GM12878 (cell line): ENCODE data around the gene TOP2A. TPM values are rescaled to one million over a fixed set of nuclear protein-coding genes. Genes with fewer than 3 reads are reported as not detected.

Experiments
- ATAC-seq: fragments of 200-7000 bp; cut with Tn5 transposase; 3 replicates; pipeline ENCODE4 v1.9.1; 2020; ENCODE audit warnings: mild to moderate bottlenecking, moderate library complexity
- BruUV-seq: library from RNA; stranded (reverse); fragments of 400-500 nt; replicated peaks from 2 replicates; lab custom pipeline; 2021; lab: Mats Ljungman, UMichigan
- CTCF ChIA-PET: fragments of 300-600 bp; sonication (Branson Sonifier 250); formaldehyde crosslinking; extraction: SDS; loops from one replicate; lab custom pipeline; 2021; ENCODE audit warnings: inconsistent platforms; lab: Yijun Ruan, JAX
- POLR2A ChIA-PET: fragments of 350-600 bp; formaldehyde crosslinking; extraction: SDS; loops from one replicate; lab custom pipeline; 2021; ENCODE audit warnings: inconsistent platforms; lab: Charles Lee
- RAD21 ChIA-PET: fragments of 300-600 bp; sonication (Branson Sonifier 250); formaldehyde crosslinking; loops from one replicate; lab custom pipeline; 2023; ENCODE audit warnings: antibody characterized with exemption; ENCODE audit not compliant: unreplicated experiment; lab: Charles Lee
- SMC1A ChIA-PET: fragments of 300-600 bp; sonication (Branson Sonifier 250); formaldehyde crosslinking; loops from one replicate; lab custom pipeline; 2023; ENCODE audit not compliant: unreplicated experiment, uncharacterized antibody; lab: Charles Lee
- DNase-seq: peaks from one replicate; pipeline ENCODE4 v3.0.0-alpha.2; 2011; ENCODE audit warnings: low read depth, low spot score
- FAIRE-seq: peaks from 3 replicates; lab custom pipeline; 2011; peaks lifted over from hg19 to GRCh38; lab: Jason Lieb, UNC
- H2AFZ ChIP-seq: 2 replicates; pipeline ENCODE4 v1.6.0; 2011; ENCODE audit warnings: low read depth, low read length, control low read depth; ENCODE audit not compliant: control insufficient read depth
- H3K27ac ChIP-seq: 2 replicates; pipeline ENCODE4 v1.5.1; 2011; ENCODE audit warnings: control low read depth; ENCODE audit not compliant: control insufficient read depth, insufficient read depth
- H3K27me3 ChIP-seq, 2 experiments: replicated peaks in 1 of 2; 2 replicates each; pipeline versions ENCODE4 v1.6.0 to v1.6.1; 2011; ENCODE audit warnings: low read length in 1 of 2; ENCODE audit not compliant: control insufficient read depth in 2 of 2, insufficient read depth in 2 of 2
- H3K36me3 ChIP-seq, 2 experiments: 2 replicates each; pipeline ENCODE4 v1.5.1; 2011; ENCODE audit warnings: low read length in 1 of 2; ENCODE audit not compliant: control insufficient read depth in 2 of 2, insufficient read depth in 2 of 2
- H3K4me1 ChIP-seq: 2 replicates; pipeline ENCODE4 v1.6.1; 2011; ENCODE audit warnings: mild to moderate bottlenecking, low read length, moderate library complexity, mixed read lengths; ENCODE audit not compliant: control insufficient read depth, insufficient read depth
- H3K4me2 ChIP-seq: 2 replicates; pipeline ENCODE4 v1.6.0; 2011; ENCODE audit warnings: control low read depth; ENCODE audit not compliant: control insufficient read depth, insufficient read depth
- H3K4me3 ChIP-seq: fragments of 200-600 bp; sonication (generic); 2 replicates; pipeline ENCODE4 v1.5.1; 2016
- H3K79me2 ChIP-seq: 2 replicates; pipeline ENCODE4 v1.6.0; 2011; ENCODE audit warnings: low read length; ENCODE audit not compliant: control insufficient read depth, insufficient read depth
- H3K9ac ChIP-seq: 2 replicates; pipeline ENCODE4 v1.8.0; 2011; ENCODE audit warnings: low read length, control low read depth, mixed read lengths; ENCODE audit not compliant: control insufficient read depth, insufficient read depth
- H3K9me3 ChIP-seq: replicated peaks from 3 replicates; pipeline ENCODE4 v1.5.1; 2011; ENCODE audit warnings: mild to moderate bottlenecking, low read length; ENCODE audit not compliant: control insufficient read depth, insufficient read depth
- H4K20me1 ChIP-seq: 2 replicates; pipeline ENCODE4 v1.6.0; 2011; ENCODE audit not compliant: control insufficient read depth, insufficient read depth
- CHD4 ChIP-seq: fragments of 200-600 bp; sonication (generic); IDR thresholded peaks from 2 replicates; pipeline ENCODE4 v1.6.1; 2016; ENCODE audit warnings: mild to moderate bottlenecking
- ESRRA ChIP-seq: IDR thresholded peaks from 2 replicates; pipeline ENCODE4 v1.6.1; 2012; ENCODE audit warnings: mild to moderate bottlenecking, low read length, improper control_type of control experiment
- MEF2A ChIP-seq: IDR thresholded peaks from 2 replicates; pipeline ENCODE4 v1.6.1; 2011; ENCODE audit warnings: low read depth, mild to moderate bottlenecking, low read length, moderate library complexity; ENCODE audit not compliant: insufficient read depth
- MTA2 ChIP-seq: fragments of 450-650 bp; IDR thresholded peaks from 2 replicates; pipeline ENCODE4 v1.6.1; 2016; ENCODE audit warnings: low read depth, mild to moderate bottlenecking, moderate library complexity
- RAD51 ChIP-seq: fragments of 450-650 bp; IDR thresholded peaks from 2 replicates; pipeline ENCODE4 v1.6.1; 2016; ENCODE audit warnings: moderate library complexity, mild to moderate bottlenecking, inconsistent platforms
- SMAD5 ChIP-seq: IDR thresholded peaks from 2 replicates; pipeline ENCODE4 v1.6.1; 2016; ENCODE audit warnings: antibody characterized with exemption, low read depth
- STAT1 ChIP-seq: fragments of 450-650 bp; conservative IDR thresholded peaks from 2 replicates; pipeline ENCODE4 v1.6.1; 2014; ENCODE audit warnings: antibody characterized with exemption, mild to moderate bottlenecking
- WGBS: methylation state at CpG from one replicate; pipeline ENCODE4 v1.1.6; 2016; ENCODE audit warnings: low lambda C conversion rate; ENCODE audit not compliant: insufficient replicate concordance, insufficient coverage; ENCODE audit errors: missing lambda C conversion rate; 5-methylcytosine and 5-hydroxymethylcytosine counted together
- in situ Hi-C: fragments of 300-500 bp; cut with MboI; formaldehyde crosslinking; loops from 9 replicates; pipeline ENCODE4 v1.14.3; 2018; ENCODE audit warnings: mixed read lengths
- intact Hi-C: fragments of 100-400 bp; cut with micrococcal nuclease; formaldehyde crosslinking; loops from one replicate; pipeline ENCODE4 v1.14.2; 2022; ENCODE audit not compliant: unreplicated experiment
- polyA plus RNA-seq, 11 experiments: library from polyadenylated mRNA; depleted of rRNA in 4 of 11; unstranded in 6 of 11; stranded (reverse) in 5 of 11; fragments of >200 nt; fragmentation: Nextera tagmentation in 4 of 11; fragmentation: Illumina TruSeq in 1 of 11; extraction: Ambion mirVana in 4 of 11; extraction: Trizol in 1 of 11; gene quantifications; 1 replicate in 1 of 11; 2 replicates in 10 of 11; pipeline versions ENCODE4 v1.2.1 to v1.2.3, GENCODE V29; 2011 to 2016; ENCODE audit warnings: inconsistent platforms in 2 of 11, missing spikeins in 2 of 11, low read depth in 1 of 11
- total RNA-seq, 4 experiments: library from RNA; depleted of rRNA in 3 of 4; stranded (reverse); fragments of >200 nt in 3 of 4; fragmentation: Illumina TruSeq in 1 of 4; extraction: Trizol in 1 of 4; gene quantifications; 2 replicates each; pipeline versions ENCODE4 v1.2.1 to v1.2.3, GENCODE V29; 2013 to 2021
- TF ChIP-seq, protein P1 (sequence below): fragments of 450-650 bp; IDR thresholded peaks from 2 replicates; pipeline ENCODE4 v1.6.1; 2017; ENCODE audit warnings: mild to moderate bottlenecking
- TF ChIP-seq, protein P2 (sequence below): IDR thresholded peaks from 2 replicates; pipeline ENCODE4 v1.6.1; 2011; ENCODE audit warnings: borderline replicate concordance, low read depth, mild to moderate bottlenecking, moderate library complexity, mixed read lengths, low read length; ENCODE audit not compliant: insufficient read depth; ENCODE audit errors: extremely low read length
- TF ChIP-seq, protein P3 (sequence below): fragments of 450-650 bp; IDR thresholded peaks from 2 replicates; pipeline ENCODE4 v1.6.1; 2017; ENCODE audit warnings: borderline replicate concordance
- TF ChIP-seq, protein P4 (sequence below): fragments of 450-650 bp; IDR thresholded peaks from 2 replicates; pipeline ENCODE4 v1.6.1; 2017; ENCODE audit warnings: mild to moderate bottlenecking, moderate library complexity
- TF ChIP-seq, protein P5 (sequence below): fragments of 450-650 bp; IDR thresholded peaks from 2 replicates; pipeline ENCODE4 v1.6.1; 2016; ENCODE audit warnings: mild to moderate bottlenecking

TOP2A gene
- total and polyA plus RNA-seq, 10 of the 15 experiments (the other 5 are each of a cell fraction or from before 2014, with no cell fraction given), result 117 to 275 (median 232) TPM

DNA sequence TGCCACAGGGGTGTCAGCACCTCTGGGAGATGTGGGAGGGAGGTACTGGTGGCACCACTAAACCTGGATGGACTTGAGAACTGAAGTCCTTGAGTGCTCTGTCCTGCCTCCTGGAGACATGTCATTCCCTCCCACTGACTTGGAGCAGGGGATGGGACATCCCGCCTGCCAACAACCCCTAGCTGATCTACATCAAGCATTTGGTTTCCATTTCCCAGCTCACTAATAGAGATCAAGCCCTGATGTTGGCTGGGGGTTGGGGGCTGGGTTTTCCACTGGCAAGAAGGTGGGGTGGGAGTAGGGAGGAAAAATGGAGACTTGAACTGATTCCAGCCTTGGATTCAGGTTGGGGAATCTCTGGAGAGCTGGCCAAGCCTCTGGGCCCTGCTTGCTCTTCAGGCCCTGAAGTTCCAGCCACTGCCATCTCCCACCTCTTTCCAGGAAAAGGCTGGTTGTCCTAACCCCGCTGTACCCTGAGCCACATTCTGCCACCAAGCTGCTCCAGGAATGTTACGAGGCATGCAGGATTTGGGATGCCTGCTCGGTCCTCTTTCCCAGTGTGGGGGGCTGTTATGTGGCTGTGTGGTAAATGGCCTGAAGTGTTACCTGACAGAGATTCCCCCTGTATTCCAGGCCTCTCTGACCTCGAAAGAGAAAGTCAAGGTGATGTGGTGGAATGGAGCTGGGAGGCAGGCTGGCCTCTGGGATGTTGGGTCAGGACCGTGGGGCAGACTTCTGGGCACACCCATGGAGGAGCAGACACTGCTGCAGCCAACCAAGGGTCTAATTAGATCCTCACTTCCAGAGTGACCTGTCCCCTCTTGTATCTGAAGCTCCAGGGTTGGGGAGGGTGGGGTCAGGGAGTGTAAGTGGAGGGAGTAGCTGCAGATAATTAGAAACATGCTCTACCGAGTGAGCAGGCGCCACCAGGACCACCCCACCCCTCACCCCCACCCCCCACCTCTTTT, 42.2 kb upstream of the TOP2A start:
- Histone ChIP-seq H3K4me3 (no peak overlapping the region), H3K4me1 (no peaks in the 10 kb centered on the region), H3K4me2 (no peak overlapping the region), H3K9me3 (no peaks in the 10 kb centered on the region), H2AFZ (no peak overlapping the region), H3K9ac (no peak overlapping the region), H3K27ac (no peak overlapping the region), H3K36me3 (no peaks in the 10 kb centered on the region), H4K20me1 (no peaks in the 10 kb centered on the region), H3K27me3 (no peaks in the 10 kb centered on the region; a peak in 1 of 4 replicates), H3K79me2 (no peaks in the 10 kb centered on the region)
- FAIRE-seq (no peak), DNase-seq (no peak), ATAC-seq (no peak)
- SMC1A ChIA-PET, result interaction anchor here (1.1 kb wide), 1 partner anchor 73 kb away, joined by 3 read pairs; no protein-coding TSS in a partner anchor
- RAD21 ChIA-PET, result no interaction called here
- in situ Hi-C loops, result no loop called here
- 19% methylated on average over 7 of the region's 8 CpGs for WGBS
- POLR2A ChIA-PET, result interaction anchor here (0.6 to 1.1 kb wide), 3 partner anchors 68 to 74 kb away, joined by 3 to 4 read pairs (median 3); no protein-coding TSS in a partner anchor
- intact Hi-C loops, result no loop called here
- CTCF ChIA-PET, result interaction anchor here (0.8 kb wide), 1 partner anchor 45 kb away, joined by 3 read pairs; no protein-coding TSS in a partner anchor
- BruUV-seq, result no TSS peak
- TF ChIP-seq RAD51 (no peak), ESRRA (no peak), CHD4 (no peak), MTA2 (no peak), MEF2A (no peak), SMAD5 (no peak), STAT1 (no peak)
- TF ChIP-seq, protein P1, sequence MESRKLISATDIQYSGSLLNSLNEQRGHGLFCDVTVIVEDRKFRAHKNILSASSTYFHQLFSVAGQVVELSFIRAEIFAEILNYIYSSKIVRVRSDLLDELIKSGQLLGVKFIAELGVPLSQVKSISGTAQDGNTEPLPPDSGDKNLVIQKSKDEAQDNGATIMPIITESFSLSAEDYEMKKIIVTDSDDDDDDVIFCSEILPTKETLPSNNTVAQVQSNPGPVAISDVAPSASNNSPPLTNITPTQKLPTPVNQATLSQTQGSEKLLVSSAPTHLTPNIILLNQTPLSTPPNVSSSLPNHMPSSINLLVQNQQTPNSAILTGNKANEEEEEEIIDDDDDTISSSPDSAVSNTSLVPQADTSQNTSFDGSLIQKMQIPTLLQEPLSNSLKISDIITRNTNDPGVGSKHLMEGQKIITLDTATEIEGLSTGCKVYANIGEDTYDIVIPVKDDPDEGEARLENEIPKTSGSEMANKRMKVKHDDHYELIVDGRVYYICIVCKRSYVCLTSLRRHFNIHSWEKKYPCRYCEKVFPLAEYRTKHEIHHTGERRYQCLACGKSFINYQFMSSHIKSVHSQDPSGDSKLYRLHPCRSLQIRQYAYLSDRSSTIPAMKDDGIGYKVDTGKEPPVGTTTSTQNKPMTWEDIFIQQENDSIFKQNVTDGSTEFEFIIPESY, result no peak
- TF ChIP-seq, protein P2, sequence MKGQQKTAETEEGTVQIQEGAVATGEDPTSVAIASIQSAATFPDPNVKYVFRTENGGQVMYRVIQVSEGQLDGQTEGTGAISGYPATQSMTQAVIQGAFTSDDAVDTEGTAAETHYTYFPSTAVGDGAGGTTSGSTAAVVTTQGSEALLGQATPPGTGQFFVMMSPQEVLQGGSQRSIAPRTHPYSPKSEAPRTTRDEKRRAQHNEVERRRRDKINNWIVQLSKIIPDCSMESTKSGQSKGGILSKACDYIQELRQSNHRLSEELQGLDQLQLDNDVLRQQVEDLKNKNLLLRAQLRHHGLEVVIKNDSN, result no peak
- TF ChIP-seq, protein P3, sequence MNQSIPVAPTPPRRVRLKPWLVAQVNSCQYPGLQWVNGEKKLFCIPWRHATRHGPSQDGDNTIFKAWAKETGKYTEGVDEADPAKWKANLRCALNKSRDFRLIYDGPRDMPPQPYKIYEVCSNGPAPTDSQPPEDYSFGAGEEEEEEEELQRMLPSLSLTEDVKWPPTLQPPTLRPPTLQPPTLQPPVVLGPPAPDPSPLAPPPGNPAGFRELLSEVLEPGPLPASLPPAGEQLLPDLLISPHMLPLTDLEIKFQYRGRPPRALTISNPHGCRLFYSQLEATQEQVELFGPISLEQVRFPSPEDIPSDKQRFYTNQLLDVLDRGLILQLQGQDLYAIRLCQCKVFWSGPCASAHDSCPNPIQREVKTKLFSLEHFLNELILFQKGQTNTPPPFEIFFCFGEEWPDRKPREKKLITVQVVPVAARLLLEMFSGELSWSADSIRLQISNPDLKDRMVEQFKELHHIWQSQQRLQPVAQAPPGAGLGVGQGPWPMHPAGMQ, result no peak
- TF ChIP-seq, protein P4, sequence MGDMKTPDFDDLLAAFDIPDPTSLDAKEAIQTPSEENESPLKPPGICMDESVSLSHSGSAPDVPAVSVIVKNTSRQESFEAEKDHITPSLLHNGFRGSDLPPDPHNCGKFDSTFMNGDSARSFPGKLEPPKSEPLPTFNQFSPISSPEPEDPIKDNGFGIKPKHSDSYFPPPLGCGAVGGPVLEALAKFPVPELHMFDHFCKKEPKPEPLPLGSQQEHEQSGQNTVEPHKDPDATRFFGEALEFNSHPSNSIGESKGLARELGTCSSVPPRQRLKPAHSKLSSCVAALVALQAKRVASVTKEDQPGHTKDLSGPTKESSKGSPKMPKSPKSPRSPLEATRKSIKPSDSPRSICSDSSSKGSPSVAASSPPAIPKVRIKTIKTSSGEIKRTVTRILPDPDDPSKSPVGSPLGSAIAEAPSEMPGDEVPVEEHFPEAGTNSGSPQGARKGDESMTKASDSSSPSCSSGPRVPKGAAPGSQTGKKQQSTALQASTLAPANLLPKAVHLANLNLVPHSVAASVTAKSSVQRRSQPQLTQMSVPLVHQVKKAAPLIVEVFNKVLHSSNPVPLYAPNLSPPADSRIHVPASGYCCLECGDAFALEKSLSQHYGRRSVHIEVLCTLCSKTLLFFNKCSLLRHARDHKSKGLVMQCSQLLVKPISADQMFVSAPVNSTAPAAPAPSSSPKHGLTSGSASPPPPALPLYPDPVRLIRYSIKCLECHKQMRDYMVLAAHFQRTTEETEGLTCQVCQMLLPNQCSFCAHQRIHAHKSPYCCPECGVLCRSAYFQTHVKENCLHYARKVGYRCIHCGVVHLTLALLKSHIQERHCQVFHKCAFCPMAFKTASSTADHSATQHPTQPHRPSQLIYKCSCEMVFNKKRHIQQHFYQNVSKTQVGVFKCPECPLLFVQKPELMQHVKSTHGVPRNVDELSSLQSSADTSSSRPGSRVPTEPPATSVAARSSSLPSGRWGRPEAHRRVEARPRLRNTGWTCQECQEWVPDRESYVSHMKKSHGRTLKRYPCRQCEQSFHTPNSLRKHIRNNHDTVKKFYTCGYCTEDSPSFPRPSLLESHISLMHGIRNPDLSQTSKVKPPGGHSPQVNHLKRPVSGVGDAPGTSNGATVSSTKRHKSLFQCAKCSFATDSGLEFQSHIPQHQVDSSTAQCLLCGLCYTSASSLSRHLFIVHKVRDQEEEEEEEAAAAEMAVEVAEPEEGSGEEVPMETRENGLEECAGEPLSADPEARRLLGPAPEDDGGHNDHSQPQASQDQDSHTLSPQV, result no peak
- TF ChIP-seq, protein P5, sequence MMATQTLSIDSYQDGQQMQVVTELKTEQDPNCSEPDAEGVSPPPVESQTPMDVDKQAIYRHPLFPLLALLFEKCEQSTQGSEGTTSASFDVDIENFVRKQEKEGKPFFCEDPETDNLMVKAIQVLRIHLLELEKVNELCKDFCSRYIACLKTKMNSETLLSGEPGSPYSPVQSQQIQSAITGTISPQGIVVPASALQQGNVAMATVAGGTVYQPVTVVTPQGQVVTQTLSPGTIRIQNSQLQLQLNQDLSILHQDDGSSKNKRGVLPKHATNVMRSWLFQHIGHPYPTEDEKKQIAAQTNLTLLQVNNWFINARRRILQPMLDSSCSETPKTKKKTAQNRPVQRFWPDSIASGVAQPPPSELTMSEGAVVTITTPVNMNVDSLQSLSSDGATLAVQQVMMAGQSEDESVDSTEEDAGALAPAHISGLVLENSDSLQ, result no peak
